Ovary (tissue), 3 donors: Measurements from ENCODE around the gene PIK3R2.

Experiments used
- CTCF ChIP-seq, 3 donors: fragments of 450-650 bp in 2 of 3; fragments of 200-600 bp in 1 of 3; IDR thresholded peaks; one replicate each; pipeline versions ENCODE4 v1.5.1 to v1.8.0; 2016 to 2022; ENCODE audit warnings: antibody characterized with exemption in 3 of 3, mild to moderate bottlenecking in 1 of 3
- EP300 ChIP-seq: sonication (generic); formaldehyde crosslinking; IDR thresholded peaks from one replicate; pipeline ENCODE4 v1.6.1; 2017; ENCODE audit warnings: antibody characterized with exemption
- POLR2A ChIP-seq: fragments of 450-650 bp; IDR thresholded peaks from one replicate; pipeline ENCODE4 v1.6.1; 2017; ENCODE audit warnings: antibody characterized with exemption, mild to moderate bottlenecking, moderate library complexity
- donor health status: DM: no; HTN: no; CAD: no.

GRCh38 chr19:18121166-18121565 is 31.8 kb upstream of the PIK3R2 start:
- no peak for TF ChIP-seq POLR2A
- no peak for TF ChIP-seq EP300
- no peak for TF ChIP-seq CTCF (IDR thresholded peaks at IDR 0.05)
